ENCODE data around the gene RHOBTB3. TPM values are rescaled to one million over a fixed set of nuclear protein-coding genes. Genes with fewer than 3 reads are reported as not detected.
"Not testable (repeated sequence)": the region's sequence is repeated elsewhere in the genome, so short reads cannot be mapped to it uniquely, and the experiment has no call there.

Gene RHOBTB3
- total RNA-seq, 1 experiment from 2014 or later, result 85.6 TPM

DNA sequence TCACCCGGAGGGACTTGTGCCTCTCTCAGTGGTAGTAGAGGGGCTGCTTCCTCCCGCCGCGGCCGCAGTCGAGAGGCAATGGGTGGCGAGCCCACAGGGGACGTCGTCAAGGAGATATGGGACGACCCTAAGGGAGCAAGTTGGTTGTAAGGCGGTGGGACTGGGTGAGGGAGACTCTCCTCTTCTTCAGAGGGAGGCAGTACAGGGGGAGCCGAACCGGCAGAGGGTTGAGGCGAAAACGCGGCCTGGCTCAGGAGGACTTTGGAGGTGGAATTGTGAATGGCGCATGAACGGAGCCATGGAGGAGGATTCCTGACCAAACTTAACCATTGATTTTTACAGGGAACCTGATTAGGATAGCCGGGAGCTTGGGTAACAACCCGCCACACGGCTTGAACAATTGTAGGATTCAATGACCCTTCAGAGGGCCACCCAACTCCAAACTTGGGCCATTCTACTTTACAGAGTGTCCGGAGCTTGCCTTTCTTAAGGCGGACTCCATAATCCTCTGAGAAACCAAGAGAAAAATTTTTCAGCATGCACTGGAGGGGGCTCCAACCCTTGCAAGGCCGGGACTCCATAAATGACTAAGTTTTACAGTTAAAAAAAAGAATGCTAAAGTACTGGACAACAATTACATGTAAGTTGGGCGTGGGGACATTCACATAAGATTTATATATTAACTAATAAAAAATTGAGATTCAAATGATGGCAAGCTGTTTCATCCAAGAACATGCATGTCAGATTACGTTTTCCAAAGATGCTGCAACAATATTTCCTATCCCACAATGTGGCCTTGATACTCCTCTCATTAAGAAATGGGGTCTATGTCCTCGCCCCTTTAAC lies 19.4 kb upstream of the RHOBTB3 start:
- TF ChIP-seq, protein P1, sequence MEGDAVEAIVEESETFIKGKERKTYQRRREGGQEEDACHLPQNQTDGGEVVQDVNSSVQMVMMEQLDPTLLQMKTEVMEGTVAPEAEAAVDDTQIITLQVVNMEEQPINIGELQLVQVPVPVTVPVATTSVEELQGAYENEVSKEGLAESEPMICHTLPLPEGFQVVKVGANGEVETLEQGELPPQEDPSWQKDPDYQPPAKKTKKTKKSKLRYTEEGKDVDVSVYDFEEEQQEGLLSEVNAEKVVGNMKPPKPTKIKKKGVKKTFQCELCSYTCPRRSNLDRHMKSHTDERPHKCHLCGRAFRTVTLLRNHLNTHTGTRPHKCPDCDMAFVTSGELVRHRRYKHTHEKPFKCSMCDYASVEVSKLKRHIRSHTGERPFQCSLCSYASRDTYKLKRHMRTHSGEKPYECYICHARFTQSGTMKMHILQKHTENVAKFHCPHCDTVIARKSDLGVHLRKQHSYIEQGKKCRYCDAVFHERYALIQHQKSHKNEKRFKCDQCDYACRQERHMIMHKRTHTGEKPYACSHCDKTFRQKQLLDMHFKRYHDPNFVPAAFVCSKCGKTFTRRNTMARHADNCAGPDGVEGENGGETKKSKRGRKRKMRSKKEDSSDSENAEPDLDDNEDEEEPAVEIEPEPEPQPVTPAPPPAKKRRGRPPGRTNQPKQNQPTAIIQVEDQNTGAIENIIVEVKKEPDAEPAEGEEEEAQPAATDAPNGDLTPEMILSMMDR (IDR thresholded peaks at IDR 0.05; ENCODE audit: insufficient read depth in 1 of 2, low read depth in 1 of 2, low read length in 1 of 2, severe bottlenecking in 1 of 2, unreplicated experiment in 1 of 2), result no peak
- Mint-ChIP-seq H3K36me3 (ENCODE audit: insufficient read depth, unreplicated experiment) (peaks cover 19% of the 10 kb centered on the region), H3K27me3 (ENCODE audit: insufficient read depth, unreplicated experiment) (no peaks in the 10 kb centered on the region), H3K27ac (ENCODE audit: unreplicated experiment) (peak overlapping the region; percentile 98), H3K9me3 (ENCODE audit: unreplicated experiment) (peaks cover 12% of the 10 kb centered on the region), H3K4me3 (ENCODE audit: unreplicated experiment) (peak overlapping the region; percentile 61), H3K4me1 (ENCODE audit: low read depth, unreplicated experiment) (peaks cover 50% of the 10 kb centered on the region)
- Histone ChIP-seq H3K36me3 (ENCODE audit: control insufficient read depth, insufficient read depth, low read length) (no peaks in the 10 kb centered on the region), H3K4me1 (peaks cover 54% of the 10 kb centered on the region), H3K9me3 (no peaks in the 10 kb centered on the region), H3K4me3 (ENCODE audit: low read depth, low read length) (no peak overlapping the region), H3K27me3 (replicated peaks; ENCODE audit: control insufficient read depth, insufficient read depth, low read length) (no peaks in the 10 kb centered on the region)
- BruUV-seq (replicated peaks), result TSS peak; percentile 79
- no peak for DNase-seq
- ChIA-PET POLR2A (no interaction called here), CTCF (no interaction called here)
- intact Hi-C loops (cut with micrococcal nuclease; ENCODE audit: unreplicated experiment), result loop anchor here (1.0 to 2.0 kb wide), 4 partner anchors 13 to 64 kb away; no protein-coding TSS in a partner anchor

DNA sequence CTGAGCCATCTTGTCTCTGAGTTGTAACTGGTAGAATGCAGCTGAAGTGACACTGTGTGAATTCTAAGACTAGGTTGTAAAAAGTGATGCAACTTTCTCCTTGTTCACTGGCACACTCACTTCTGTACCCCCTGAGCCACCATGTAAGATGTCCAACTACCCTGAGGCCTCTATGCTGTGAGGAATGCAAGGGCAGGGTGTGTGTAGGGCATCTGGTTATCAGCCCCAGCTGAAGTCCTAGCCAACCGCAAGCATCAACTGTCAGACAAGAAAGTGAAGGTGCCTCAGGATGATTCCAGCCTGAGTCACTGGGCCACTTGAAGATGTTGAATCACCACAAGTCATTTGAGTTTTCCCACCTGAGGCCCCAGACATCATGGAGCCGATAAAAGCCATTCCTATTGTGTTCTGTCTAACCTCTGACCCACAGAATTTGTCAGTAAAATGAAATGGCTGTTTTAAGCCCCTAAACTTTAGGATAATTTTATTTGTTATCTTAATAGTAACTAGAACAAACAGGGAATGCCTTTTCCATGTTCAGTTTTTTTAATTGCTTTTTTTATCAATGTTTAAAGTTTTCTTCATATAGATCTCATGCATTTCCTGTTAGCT lies 18.7 kb upstream of the RHOBTB3 start:
- peak overlapping the region; percentile 98 for H3K27ac Mint-ChIP-seq (ENCODE audit: unreplicated experiment)
- POLR2A ChIA-PET, result no interaction called here
- DNase-seq, result peak; percentile 83 to 95

DNA sequence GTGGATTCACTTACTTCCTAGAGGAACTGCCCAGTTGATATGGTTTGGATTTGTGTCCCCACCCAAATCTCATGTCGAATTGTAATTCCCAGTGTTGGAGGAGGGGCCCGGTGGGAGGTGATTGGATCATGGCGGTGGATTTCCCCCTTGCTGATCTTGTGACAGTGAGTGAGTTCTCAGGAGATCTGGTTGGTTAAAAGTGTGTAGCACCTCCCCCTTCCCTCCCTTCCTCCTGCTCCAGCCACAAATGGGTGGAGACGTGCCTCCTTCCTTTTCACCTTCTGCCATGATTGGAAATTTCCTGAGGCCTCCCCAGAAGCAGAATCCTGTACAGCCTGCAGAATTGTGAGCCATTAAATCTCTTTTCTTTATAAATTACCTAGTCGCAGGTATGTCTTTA lies 17.9 kb upstream of the RHOBTB3 start:
- intact Hi-C loops (cut with micrococcal nuclease; ENCODE audit: unreplicated experiment), result loop anchor here (2.0 kb wide), 1 partner anchor 14 kb away; no protein-coding TSS in a partner anchor
- H3K4me3 Mint-ChIP-seq (ENCODE audit: unreplicated experiment), result peak overlapping the region; percentile 22
- H3K27me3 ChIP-seq (replicated peaks; ENCODE audit: control insufficient read depth, insufficient read depth, low read length); H3K27me3 Mint-ChIP-seq (ENCODE audit: insufficient read depth, unreplicated experiment); POLR2A ChIA-PET; H3K36me3 ChIP-seq (ENCODE audit: control insufficient read depth, insufficient read depth, low read length); BruUV-seq (replicated peaks); H3K9me3 ChIP-seq; CTCF ChIA-PET; H3K4me3 ChIP-seq (ENCODE audit: low read depth, low read length): not testable (repeated sequence)
- H3K9me3 Mint-ChIP-seq (ENCODE audit: unreplicated experiment), result peaks cover 12% of the 10 kb centered on the region
- H3K36me3 Mint-ChIP-seq (ENCODE audit: insufficient read depth, unreplicated experiment), result peaks cover 19% of the 10 kb centered on the region
- peak overlapping the region; percentile 72 for H3K27ac Mint-ChIP-seq (ENCODE audit: unreplicated experiment)
- DNase-seq, result peak in 1 of 2 experiments; percentile 51
- H3K4me1 ChIP-seq, result peaks cover 68% of the 10 kb centered on the region
- H3K4me1 Mint-ChIP-seq (ENCODE audit: low read depth, unreplicated experiment), result peaks cover 46% of the 10 kb centered on the region

More for the DNA sequence above, 18.7 kb upstream of the RHOBTB3 start:
- Mint-ChIP-seq H3K36me3 (ENCODE audit: insufficient read depth, unreplicated experiment) (peaks cover 19% of the 10 kb centered on the region), H3K9me3 (ENCODE audit: unreplicated experiment) (peaks cover 12% of the 10 kb centered on the region), H3K4me3 (ENCODE audit: unreplicated experiment) (peak overlapping the region; percentile 52), H3K27me3 (ENCODE audit: insufficient read depth, unreplicated experiment) (no peaks in the 10 kb centered on the region), H3K4me1 (ENCODE audit: low read depth, unreplicated experiment) (peaks cover 46% of the 10 kb centered on the region)
- Histone ChIP-seq H3K4me1 (peaks cover 61% of the 10 kb centered on the region), H3K36me3 (ENCODE audit: control insufficient read depth, insufficient read depth, low read length) (no peaks in the 10 kb centered on the region), H3K9me3 (no peaks in the 10 kb centered on the region), H3K27me3 (replicated peaks; ENCODE audit: control insufficient read depth, insufficient read depth, low read length) (no peaks in the 10 kb centered on the region), H3K4me3 (ENCODE audit: low read depth, low read length) (no peak overlapping the region)
- intact Hi-C loops (cut with micrococcal nuclease; ENCODE audit: unreplicated experiment), result loop anchor here (1.0 to 2.0 kb wide), 4 partner anchors 14 to 65 kb away; no protein-coding TSS in a partner anchor
- TF ChIP-seq, protein P1 (IDR thresholded peaks at IDR 0.05; ENCODE audit: insufficient read depth in 1 of 2, low read depth in 1 of 2, low read length in 1 of 2, severe bottlenecking in 1 of 2, unreplicated experiment in 1 of 2), result no peak
- CTCF ChIA-PET, result no interaction called here
- BruUV-seq (replicated peaks), result no TSS peak
